Measurements from ENCODE around the gene RXRA.

The RXRA gene

DNA sequence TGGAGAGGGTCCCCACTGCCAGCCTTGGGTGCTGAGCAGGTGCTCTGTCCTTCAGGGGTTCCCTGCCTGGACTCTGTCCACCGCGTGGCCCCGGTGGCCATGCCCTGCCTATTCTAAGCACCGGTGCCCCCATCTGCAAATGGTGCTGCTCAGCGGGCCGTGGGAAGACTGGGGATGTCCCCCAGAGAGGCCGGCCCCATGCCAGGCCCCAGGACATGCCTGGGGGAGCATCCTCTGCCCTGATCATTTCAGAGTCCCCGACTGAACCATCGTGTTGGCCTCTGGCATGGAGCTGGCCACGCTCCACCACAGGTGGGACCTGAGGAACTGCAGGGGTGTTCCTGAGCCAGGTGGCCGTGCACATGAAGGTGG, 64.7 kb downstream of the RXRA start:
- peaks cover 94 to 100% (median 99%) of the 10 kb centered on the region in 10 experiments for H3K4me1 ChIP-seq
- H3K4me3 ChIP-seq: peak overlapping the region in 7 of 10 experiments; percentile 5 to 41 (median 23); a peak in 8 of 20 replicates
- peak overlapping the region in 6 of 11 experiments; percentile 14 to 54 (median 26); a peak in 7 of 22 replicates for H3K27ac ChIP-seq
- peak overlapping the region; percentile 8 to 65 (median 49); a peak in 19 of 22 replicates for H3K9ac ChIP-seq
- peaks cover 0 to 5% (median 0%) of the 10 kb centered on the region in 11 experiments; a peak in 1 of 22 replicates for H3K27me3 ChIP-seq
- peaks cover 0 to 14% (median 0%) of the 10 kb centered on the region in 11 experiments; a peak in 3 of 22 replicates for H3K36me3 ChIP-seq
- H3K4me2 ChIP-seq: peak overlapping the region; percentile 81 to 98 (median 93)
- TF ChIP-seq Cebpa-rat (IDR thresholded peaks at IDR 0.05): no peak
- peaks cover 0 to 5% (median 0%) of the 10 kb centered on the region in 11 experiments; a peak in 1 of 22 replicates for H3K9me3 ChIP-seq (replicated peaks in 1 of 11)
- H4K20me1 ChIP-seq: peaks cover 97 to 100% (median 99%) of the 10 kb centered on the region in 11 experiments

DNA sequence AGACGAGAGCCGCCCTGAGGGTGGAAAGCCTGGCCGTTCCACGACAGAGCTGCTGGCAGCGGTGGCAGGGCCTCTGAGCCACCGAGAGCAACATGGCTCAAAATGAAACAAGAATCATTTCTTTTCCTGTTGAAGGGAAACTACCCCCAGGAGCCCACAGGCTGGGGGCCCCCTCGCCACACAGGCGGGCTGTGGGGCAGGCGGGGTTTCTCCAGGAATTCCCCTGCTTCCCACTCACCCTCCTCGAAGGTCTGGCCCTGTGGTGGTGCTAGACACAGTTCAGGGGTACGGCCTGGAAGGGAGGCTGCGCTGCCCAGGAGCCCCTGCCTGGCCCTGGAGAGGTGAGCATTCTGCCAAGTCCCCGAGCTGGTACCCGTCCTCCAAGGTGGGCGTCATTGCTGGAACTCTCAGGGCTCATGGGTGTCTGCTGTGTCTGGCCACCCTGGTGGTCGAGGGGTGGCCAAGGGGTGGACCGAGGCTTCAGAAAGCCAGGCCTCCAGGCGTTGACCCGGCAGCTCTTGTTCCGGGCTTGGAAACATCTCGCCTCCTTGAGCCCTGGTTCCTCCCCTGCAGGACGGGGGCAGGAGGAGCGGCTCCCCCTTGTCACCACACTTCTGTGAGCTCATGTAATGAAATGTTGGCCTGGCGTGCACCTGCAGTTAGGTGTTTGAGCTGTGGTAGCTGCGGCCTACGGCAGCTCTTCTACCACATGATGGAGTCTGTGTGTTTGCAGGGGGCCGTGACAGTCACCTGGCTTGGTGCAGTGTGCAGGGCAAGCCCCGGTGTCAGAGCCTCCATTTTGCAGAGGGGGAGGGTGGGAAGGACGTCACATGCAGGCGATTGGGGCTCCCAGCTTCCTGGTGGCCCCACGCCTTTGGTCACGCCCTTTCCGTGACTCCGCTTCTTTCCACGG, 65.3 kb downstream of the RXRA start:
- H3K9ac ChIP-seq: peak overlapping the region; percentile 8 to 65 (median 49); a peak in 19 of 22 replicates
- peak overlapping the region in 4 of 10 experiments; percentile 9 to 41 (median 34); a peak in 6 of 20 replicates for H3K4me3 ChIP-seq
- H3K27ac ChIP-seq: peak overlapping the region in 5 of 11 experiments; percentile 23 to 54 (median 30); a peak in 7 of 22 replicates
- H3K4me2 ChIP-seq: peak overlapping the region; percentile 81 to 98 (median 93)
- peaks cover 0 to 5% (median 0%) of the 10 kb centered on the region in 11 experiments; a peak in 1 of 22 replicates for H3K27me3 ChIP-seq
- no peak for TF ChIP-seq Cebpa-rat (IDR thresholded peaks at IDR 0.05)
- H4K20me1 ChIP-seq: peaks cover 97 to 100% (median 99%) of the 10 kb centered on the region in 11 experiments
- H3K9me3 ChIP-seq (replicated peaks in 1 of 11): peaks cover 0 to 5% (median 0%) of the 10 kb centered on the region in 11 experiments; a peak in 1 of 22 replicates
- H3K36me3 ChIP-seq: peaks cover 0 to 14% (median 0%) of the 10 kb centered on the region in 11 experiments; a peak in 3 of 22 replicates
- peaks cover 94 to 100% (median 99%) of the 10 kb centered on the region in 10 experiments for H3K4me1 ChIP-seq

GRCh38 chr9:134392900-134393299, 66.6 kb downstream of the RXRA start:
- Histone ChIP-seq H3K9ac (no peak overlapping the region), H3K9me3 (replicated peaks in 1 of 11) (peaks cover 0 to 5% (median 0%) of the 10 kb centered on the region in 11 experiments; a peak in 1 of 22 replicates), H3K4me3 (no peak overlapping the region), H3K4me1 (peaks cover 94 to 100% (median 99%) of the 10 kb centered on the region in 10 experiments), H4K20me1 (peaks cover 94 to 100% (median 99%) of the 10 kb centered on the region in 11 experiments), H3K4me2 (peak overlapping the region; percentile 38 to 100 (median 97); a peak in 20 of 22 replicates), H3K27ac (no peak overlapping the region), H3K36me3 (peaks cover 0 to 14% (median 0%) of the 10 kb centered on the region in 11 experiments; a peak in 2 of 22 replicates), H3K27me3 (peaks cover 0 to 5% (median 0%) of the 10 kb centered on the region in 11 experiments; a peak in 1 of 22 replicates)
- no peak for TF ChIP-seq Cebpa-rat (IDR thresholded peaks at IDR 0.05)

GRCh38 chr9:134393582-134394280, 67.5 kb downstream of the RXRA start:
- Histone ChIP-seq H3K4me1 (peaks cover 94 to 100% (median 99%) of the 10 kb centered on the region in 10 experiments), H3K27ac (no peak overlapping the region), H4K20me1 (peaks cover 89 to 100% (median 99%) of the 10 kb centered on the region in 11 experiments)

GRCh38 chr9:134395002-134395517, 68.8 kb downstream of the RXRA start:
- Histone ChIP-seq H3K4me1 (peaks cover 81 to 100% (median 97%) of the 10 kb centered on the region in 10 experiments), H3K36me3 (peaks cover 6 to 25% (median 9%) of the 10 kb centered on the region in 11 experiments; a peak in 17 of 22 replicates), H3K27me3 (peaks cover 0 to 5% (median 0%) of the 10 kb centered on the region in 11 experiments; a peak in 1 of 22 replicates), H3K4me2 (peak overlapping the region; percentile 91 to 100 (median 97)), H3K4me3 (peak overlapping the region in 3 of 10 experiments; percentile 46 to 63 (median 52); a peak in 5 of 20 replicates), H3K27ac (peak overlapping the region in 9 of 11 experiments; percentile 62 to 83 (median 69); a peak in 16 of 22 replicates), H4K20me1 (peaks cover 83 to 100% (median 99%) of the 10 kb centered on the region in 11 experiments), H3K9ac (peak overlapping the region in 10 of 11 experiments; percentile 30 to 69 (median 53); a peak in 16 of 22 replicates), H3K9me3 (replicated peaks in 1 of 11) (peaks cover 7 to 14% (median 12%) of the 10 kb centered on the region in 11 experiments)
- TF ChIP-seq Cebpa-rat (IDR thresholded peaks at IDR 0.05): no peak

More at GRCh38 chr9:134393582-134394280, 67.5 kb downstream of the RXRA start:
- H3K9ac ChIP-seq: no peak overlapping the region
- H3K27me3 ChIP-seq: peaks cover 0 to 5% (median 0%) of the 10 kb centered on the region in 11 experiments; a peak in 1 of 22 replicates
- peaks cover 0 to 19% (median 2%) of the 10 kb centered on the region in 11 experiments; a peak in 13 of 22 replicates for H3K36me3 ChIP-seq
- H3K9me3 ChIP-seq (replicated peaks in 1 of 11): peaks cover under 1 to 7% (median 4%) of the 10 kb centered on the region in 11 experiments; a peak in 19 of 22 replicates
- H3K4me2 ChIP-seq: peak overlapping the region; percentile 91 to 100 (median 97)
- TF ChIP-seq Cebpa-rat (IDR thresholded peaks at IDR 0.05): no peak
- no peak overlapping the region for H3K4me3 ChIP-seq

GRCh38 chr9:134395737-134396257, 69.5 kb downstream of the RXRA start:
- peak overlapping the region in 8 of 10 experiments; percentile 2 to 63 (median 49); a peak in 13 of 20 replicates for H3K4me3 ChIP-seq
- peaks cover 6 to 28% (median 9%) of the 10 kb centered on the region in 11 experiments; a peak in 17 of 22 replicates for H3K36me3 ChIP-seq
- H3K9me3 ChIP-seq (replicated peaks in 1 of 11): peaks cover 7 to 14% (median 12%) of the 10 kb centered on the region in 11 experiments
- peaks cover 0 to 5% (median 0%) of the 10 kb centered on the region in 11 experiments; a peak in 1 of 22 replicates for H3K27me3 ChIP-seq
- peaks cover 83 to 100% (median 99%) of the 10 kb centered on the region in 11 experiments for H4K20me1 ChIP-seq
- peaks cover 80 to 100% (median 97%) of the 10 kb centered on the region in 10 experiments for H3K4me1 ChIP-seq
- H3K4me2 ChIP-seq: peak overlapping the region; percentile 91 to 100 (median 97)
- no peak for TF ChIP-seq Cebpa-rat (IDR thresholded peaks at IDR 0.05)
- peak overlapping the region in 10 of 11 experiments; percentile 30 to 69 (median 53); a peak in 19 of 22 replicates for H3K9ac ChIP-seq
- H3K27ac ChIP-seq: peak overlapping the region in 10 of 11 experiments; percentile 60 to 83 (median 68); a peak in 21 of 22 replicates

DNA sequence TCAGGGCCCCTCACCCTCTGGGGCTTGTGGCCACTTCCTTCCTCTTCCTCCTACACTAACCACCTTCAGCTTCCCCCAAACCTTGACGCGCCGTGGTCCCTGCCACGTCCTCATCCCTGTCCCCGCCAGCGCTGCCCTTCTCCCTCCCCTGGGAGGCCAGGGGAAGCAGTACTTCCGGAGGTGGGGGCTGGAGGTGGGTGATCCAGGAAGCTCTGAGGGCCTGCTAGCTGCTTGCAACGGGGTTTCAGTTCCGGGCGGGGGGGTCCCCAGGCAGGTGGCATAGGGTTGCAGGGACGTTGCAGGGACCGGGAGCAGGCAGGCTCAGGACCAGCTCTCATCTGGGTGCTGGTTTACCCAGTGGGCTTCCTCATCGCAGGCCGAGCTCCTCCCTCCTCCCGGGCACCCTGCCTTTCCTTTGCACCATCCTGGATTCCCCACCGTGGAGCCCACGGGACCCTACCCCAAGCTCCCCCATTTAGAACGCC, 70.0 kb downstream of the RXRA start:
- H3K27me3 ChIP-seq: peaks cover 0 to 5% (median 0%) of the 10 kb centered on the region in 11 experiments; a peak in 1 of 22 replicates
- H3K9ac ChIP-seq: peak overlapping the region; percentile 30 to 75 (median 57); a peak in 20 of 22 replicates
- H3K4me1 ChIP-seq: peaks cover 80 to 100% (median 97%) of the 10 kb centered on the region in 10 experiments
- H3K4me2 ChIP-seq: peak overlapping the region; percentile 91 to 100 (median 97)
- H4K20me1 ChIP-seq: peaks cover 83 to 100% (median 99%) of the 10 kb centered on the region in 11 experiments
- H3K9me3 ChIP-seq (replicated peaks in 1 of 11): peaks cover 7 to 14% (median 12%) of the 10 kb centered on the region in 11 experiments
- TF ChIP-seq Cebpa-rat (IDR thresholded peaks at IDR 0.05): peak in 2 of 11 experiments; percentile 30 to 61; a peak in 1 of 22 replicates
- peak overlapping the region; percentile 2 to 63 (median 46); a peak in 18 of 20 replicates for H3K4me3 ChIP-seq
- peak overlapping the region in 10 of 11 experiments; percentile 60 to 83 (median 70); a peak in 20 of 22 replicates for H3K27ac ChIP-seq
- peaks cover 6 to 30% (median 9%) of the 10 kb centered on the region in 11 experiments; a peak in 17 of 22 replicates for H3K36me3 ChIP-seq

All from BLaER1 treated with 17β-estradiol and CSF1 and Interleukin-3, amounts not matched to agents 10 nM and 100 nM (cell line).